Stimulated activated CD8-positive, alpha-beta memory T cell treated with anti-CD3 and anti-CD28 coated beads, Interleukin-12 subunit alpha, Interleukin-12 subunit beta, amount 100 ng/mL, for 4 hours (primary cell): ENCODE data around the gene BHLHA9.
A peak's percentile ranks its signal among the peaks of the same experiment; 100 is the strongest.

Experiments used
- DNase-seq: peaks from one replicate; pipeline ENCODE4 v3.0.0-alpha.2; 2020; ENCODE audit warnings: low read depth

The BHLHA9 gene

DNA sequence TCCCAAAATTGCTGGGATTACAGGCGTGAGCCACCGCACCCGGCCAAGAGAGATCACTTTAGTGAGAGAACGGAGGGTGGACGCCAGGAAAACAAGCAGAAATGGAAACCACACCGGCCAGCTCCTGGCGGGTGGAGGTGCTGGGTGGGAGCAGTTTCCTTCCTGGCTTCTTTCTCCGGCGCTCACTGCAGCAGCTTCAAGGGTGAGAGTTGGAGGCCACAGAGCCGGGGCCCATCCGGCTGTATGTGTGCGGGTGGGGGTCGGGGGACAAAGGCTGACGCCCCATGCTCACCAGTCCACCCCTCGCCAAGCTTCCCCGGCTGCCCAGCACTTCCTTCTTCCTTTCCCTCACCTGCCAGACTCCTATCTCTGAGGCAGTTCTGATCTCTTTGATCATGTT is 13.5 kb upstream of the BHLHA9 start:
- no peak for DNase-seq

DNA sequence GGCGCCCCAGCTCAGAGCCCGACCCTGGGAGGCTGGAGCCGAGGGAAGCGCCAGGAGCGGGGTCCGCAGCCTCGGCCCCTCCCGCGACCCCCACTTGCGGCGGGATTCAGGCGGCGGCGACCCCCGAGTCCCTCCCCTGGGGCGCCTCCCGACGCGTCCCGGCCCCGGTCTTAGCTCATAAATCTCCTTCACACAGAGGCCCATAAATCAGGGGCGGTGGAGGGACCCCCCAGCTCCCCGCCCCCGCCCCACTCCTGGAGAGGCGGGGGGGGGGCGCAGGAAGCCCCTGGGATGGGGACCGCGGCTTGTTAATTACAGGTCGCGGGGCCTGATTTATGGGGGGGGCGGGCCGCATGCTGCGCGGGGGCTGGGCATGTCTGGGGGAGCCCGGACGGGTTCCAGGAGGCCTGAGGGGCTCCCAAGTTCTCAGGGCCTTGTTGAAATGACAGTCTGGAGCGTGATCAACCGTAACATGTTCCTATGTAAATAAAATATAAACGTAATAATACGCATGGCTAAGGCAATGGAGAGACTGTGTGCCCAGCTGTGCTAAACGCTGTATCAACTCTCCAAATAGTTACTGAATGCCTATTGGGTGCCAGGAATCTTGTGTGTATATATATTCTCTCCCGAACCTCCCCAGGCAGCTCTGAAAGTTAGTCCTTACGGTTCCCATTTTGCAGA is 10.0 kb upstream of the BHLHA9 start:
- no peak for DNase-seq

DNA sequence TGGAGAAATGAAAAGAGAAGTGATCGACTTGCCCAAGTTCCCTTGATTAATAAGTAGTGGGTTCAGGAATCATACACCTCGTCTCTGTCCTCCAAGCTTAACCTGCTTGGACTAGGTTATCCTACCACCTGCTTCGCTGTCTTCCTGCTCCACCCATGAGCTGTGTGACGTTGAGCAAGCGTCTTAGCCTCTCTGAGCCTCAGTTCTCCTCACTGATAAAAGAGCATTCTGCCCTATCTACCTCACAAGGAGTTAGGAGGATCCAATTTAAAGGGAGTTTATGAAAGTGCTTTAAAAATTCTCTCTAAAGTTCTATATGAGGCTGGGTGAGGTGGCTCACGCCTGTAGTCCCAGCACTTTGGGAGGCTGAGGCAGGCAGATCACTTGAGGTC is 9.5 kb upstream of the BHLHA9 start:
- DNase-seq, result no peak

DNA sequence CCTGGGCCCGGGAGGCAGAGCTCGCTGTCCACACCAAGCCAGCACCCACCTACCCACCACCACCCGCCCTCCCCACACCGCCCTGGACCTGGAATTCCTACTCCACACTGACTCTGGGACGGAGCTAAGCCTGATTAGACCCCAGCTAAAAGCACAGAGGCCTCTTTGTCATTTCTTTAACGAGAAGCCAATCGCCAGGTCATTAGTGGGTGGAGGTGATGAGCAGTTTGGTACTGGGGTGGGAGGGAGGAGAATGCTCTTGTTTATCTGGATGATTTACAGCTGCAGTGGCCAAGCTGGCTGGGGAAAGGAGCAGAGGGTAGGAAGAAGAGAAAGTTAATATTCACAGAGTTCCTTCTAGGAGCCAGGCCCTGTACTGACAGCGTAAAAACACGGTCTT is 6.0 kb upstream of the BHLHA9 start:
- no peak for DNase-seq

DNA sequence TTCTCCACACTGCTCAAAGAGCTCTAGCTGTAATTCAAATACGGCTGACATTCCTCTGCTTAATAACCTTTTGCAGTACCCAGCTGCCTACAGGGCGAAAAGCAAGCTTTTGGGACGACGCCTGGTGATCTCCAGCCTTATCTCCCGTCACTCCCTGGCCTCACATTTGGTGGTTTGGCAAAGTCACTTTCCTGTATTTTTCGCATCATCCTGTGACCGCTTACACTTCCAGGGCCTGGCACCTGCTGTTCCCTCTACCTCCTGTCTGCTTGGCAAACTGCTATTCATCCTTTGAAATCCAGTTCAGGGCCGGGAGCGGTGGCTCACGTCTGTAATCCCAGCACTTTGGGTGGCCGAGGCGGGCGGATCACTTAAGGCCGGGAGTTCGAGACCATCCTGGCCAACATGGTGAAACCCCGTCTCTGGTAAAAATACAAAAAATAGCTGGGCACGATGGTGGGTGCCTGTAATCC is 2.7 kb upstream of the BHLHA9 start:
- DNase-seq, result no peak

DNA sequence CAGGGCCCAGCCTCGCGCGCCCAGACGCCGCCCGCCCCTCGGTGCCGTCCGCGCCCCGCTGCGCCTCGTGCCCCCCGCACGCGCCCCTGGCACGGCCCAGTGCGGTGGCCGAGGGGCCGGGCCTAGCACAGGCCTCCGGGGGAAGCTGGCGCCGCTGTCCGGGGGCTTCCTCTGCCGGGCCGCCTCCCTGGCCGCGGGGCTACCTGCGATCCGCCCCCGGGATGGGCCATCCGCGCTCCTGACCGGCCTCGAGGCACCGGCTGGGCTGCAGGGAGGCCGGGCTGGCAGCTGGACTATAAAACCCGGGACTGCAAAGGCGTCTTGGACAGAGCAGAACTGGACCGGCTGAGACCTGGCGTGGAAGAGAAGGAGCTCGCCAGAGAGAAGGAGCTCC is 783 bp downstream of the BHLHA9 start:
- no peak for DNase-seq

DNA sequence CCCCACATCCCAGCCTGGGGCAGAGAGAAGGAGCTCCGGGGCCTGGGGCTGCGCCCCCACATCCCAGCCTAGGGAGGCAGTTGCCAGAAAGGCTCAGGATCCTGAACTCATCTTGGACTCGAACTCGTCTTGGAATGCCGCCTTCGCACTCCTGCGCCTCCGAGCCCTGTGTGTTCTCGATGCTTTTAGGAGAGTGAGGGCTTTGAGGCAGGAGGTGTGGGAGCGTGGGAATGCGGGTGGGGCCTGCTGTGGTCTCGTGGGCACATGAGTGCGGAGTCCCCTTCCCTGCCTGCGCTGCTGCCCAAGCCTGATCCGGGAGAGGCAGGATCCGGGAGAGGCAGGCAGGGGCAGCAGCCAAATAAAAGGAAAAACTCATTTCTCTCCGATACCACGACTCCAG is 1.2 kb downstream of the BHLHA9 start:
- no peak for DNase-seq

DNA sequence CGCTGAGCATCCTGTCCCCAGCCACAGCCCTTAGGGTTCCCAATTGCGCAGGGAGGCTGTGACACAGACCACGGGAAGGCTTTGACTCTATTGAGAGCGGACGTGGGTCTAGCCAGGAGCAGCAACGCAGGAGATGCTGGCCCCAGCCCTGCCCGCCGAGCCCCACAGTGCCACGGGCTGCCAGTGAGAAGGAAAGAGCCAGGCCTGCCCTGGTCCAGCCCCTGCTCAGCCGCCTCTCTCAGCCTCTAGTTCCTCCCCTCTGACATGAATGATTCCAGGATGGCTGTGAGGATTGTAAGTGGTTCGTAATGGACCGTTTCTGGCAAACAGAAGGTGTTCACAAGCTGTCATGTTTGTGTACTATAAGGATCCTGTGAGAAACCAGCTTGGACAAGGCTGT is 2.5 kb downstream of the BHLHA9 start:
- no peak for DNase-seq

DNA sequence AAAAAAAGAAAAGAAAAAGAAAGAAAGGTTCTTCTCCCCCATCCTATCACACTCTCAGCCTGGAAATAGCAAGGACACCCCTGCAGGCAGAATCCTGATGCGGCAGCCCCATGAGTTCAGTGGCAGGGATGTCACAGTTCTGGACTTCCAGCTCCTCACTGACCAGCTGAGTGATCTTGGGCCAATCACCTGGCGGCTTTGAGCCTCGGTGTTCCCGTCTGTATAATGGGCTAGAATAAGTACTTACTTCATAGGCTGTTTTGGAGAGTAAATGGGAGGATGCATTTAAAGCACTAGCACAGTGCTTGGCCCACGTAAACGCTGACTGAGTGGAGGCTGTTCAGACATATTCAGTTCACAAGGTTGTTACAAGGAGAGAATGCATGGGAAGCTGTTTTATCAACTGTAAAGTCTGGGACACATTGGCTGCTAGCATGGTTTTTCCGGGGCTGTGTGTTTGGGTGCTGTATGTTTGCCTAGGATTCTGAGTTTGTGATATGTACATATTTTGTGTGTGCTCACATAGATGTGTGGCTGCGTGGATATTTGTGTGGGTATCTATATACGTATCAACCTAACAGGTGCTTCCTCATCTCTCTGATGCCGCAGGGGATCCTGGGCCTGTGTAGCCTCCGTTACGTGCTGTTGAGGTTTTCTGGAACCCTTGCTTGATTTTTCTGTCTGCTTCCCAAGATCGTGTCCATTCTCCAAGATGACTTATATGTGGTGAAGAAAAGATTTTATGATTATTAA is 3.4 kb downstream of the BHLHA9 start:
- DNase-seq, result no peak

DNA sequence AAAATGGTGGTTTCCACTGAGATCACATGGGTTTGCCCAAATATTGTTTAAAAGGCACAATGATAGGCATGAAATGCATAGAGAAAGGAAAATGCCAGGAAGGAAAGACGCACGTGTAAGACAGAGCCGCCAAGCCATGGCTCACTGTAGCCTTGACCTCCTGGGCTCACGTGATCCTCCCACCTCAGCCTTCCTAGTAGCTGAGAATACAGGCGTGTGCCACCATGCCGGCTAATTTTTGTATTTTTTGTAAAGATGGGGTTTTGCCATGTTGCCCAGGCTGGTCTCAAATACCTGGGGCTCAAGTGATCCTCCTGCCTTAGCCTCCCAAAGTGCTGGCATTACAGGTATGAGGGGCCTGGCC is 4.0 kb downstream of the BHLHA9 start:
- no peak for DNase-seq

DNA sequence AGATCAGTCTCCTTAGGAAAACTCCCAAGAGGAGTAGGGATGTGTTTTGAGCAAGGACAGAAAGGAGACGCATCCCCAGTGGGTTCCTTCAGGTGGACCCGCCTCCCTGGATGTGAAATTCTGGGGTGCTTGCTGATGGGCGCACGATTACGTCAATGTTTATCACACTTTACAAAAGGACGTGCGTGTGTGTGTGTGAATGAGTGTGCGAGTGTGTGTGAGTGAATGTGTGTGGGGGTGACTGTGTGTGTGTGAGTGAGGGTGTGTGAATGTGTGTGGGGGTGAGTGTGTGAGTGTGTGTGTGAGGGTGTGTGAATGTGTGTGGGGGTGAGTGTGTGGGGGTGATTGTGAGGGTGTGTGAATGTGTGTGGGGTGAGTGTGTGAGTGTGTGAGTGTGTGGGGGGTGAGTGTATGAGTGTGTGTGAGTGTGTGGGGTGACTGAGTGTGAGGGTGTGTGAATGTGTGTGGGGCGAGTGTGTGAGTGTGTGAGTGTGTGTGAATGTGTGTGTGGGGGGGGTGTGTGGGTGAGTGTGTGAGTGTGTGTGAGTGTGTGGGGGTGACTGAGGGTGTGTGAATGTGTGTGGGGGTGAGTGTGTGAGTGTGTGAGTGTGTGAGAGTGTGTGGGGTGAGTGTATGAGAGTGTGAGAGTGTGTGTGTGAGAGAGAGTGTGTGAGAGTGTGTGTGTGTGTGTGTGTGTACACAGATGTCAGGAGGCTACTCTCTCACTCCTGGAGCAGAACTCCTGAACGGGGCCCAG is 5.1 kb downstream of the BHLHA9 start:
- DNase-seq, result no peak

DNA sequence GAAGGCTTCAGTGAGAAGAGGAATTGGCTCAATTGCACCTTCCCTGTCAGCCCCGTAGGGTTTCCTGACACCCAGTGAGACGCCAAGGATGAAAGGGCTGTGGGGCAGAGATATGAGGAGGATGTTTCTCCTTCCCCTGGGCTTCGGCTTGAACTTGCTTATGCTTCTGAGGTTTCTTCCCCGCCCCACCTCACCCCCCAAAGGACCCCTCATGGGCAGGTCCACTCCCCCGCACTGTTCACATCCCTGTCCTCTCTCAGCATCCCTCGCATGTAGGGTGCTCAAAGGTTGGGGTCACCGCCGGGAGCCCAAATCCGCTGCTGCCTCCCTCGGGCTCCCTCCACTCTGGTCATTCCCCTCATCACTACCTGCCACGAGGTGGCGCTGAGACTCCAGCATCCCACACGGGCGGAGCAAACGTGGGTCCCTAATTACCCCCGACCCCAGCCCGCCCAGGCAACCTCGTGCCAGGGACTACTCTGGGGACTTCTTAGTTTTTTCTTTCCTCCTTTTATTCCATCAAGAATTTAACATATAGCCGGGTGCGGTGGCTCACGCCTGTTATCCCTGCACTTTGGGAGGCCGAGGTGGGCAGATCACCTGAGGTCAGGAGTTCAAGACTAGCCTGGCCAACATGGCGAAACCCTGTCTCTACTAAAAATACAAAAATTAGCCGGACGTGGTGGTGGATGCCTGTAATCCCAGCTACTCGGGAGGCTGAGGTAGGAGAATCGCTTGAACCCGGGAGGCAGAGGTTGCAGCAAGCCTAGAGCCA is 5.9 kb downstream of the BHLHA9 start:
- no peak for DNase-seq

DNA sequence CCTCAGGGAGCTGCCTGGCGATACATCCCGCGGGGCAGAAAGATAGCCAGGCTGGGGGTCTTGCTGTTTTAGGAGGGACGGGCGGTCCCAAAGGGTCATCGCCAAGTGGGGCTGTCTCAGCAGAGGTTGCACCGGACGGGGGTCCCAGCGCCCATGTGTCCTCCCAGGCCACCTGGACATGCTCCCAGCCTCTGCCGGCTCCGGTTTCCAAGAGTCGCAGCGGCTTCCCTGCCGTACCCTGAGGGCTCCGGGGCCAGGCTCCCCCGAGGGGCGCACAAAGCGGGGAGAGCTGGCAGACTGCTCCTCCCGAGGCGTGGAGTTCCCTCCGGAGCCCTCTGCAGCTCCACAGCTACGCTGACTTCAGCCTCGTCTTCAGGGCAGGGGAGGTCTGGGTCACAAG is 10.4 kb downstream of the BHLHA9 start:
- DNase-seq, result no peak

DNA sequence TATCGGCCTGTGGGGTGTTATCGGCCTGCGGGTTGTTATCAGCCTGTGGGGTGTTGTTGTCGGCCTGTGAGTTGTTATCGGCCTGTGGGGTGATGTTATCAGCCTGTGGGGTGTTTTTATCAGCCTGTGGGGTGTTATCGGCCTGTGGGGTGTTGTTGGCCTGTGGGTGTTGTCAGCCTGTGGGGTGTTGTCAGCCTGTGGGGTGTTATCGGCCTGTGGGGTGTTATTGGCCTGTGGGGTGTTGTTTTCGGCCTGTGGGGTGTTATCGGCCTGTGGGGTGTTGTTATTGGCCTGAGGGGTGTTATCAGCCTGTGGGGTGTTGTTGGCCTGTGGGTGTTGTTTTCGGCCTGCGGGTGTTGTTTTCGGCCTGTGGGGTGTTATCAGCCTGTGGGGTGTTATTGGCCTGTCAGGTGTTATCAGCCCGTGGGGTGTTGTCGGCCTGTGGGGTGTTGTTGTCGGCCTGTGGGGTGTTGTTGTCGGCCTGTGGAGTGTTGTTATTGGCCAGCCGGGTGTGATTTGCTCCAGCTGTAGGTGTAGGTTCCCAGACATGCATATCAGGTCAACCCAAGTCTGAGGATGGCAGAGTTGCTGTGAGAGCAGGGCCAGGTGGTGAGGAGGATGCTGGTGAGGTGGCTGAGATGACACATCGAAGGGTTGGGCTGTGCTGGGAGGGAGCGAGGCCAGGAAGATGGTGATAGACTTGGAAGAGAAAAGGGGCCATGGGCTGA is 16.3 kb downstream of the BHLHA9 start:
- no peak for DNase-seq

DNA sequence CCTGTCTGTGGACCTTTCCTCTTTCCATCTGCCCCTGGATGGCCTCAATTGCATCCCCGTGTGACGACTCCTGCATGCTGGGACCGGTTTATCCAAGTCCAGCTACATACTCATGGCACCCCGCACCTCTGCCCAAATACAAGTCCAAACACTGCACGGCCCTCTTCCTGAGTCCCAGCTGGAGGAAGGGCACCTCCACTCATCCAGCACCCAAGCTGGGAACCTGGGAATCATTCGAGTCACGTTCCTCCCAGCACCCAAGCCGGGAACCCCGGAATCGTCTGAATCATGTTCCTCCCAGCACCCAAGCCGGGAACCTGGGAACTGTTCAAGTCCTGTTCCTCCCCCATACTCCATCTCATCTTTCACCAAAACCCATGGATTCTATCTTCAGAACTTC is 19.5 kb downstream of the BHLHA9 start:
- no peak for DNase-seq

DNA sequence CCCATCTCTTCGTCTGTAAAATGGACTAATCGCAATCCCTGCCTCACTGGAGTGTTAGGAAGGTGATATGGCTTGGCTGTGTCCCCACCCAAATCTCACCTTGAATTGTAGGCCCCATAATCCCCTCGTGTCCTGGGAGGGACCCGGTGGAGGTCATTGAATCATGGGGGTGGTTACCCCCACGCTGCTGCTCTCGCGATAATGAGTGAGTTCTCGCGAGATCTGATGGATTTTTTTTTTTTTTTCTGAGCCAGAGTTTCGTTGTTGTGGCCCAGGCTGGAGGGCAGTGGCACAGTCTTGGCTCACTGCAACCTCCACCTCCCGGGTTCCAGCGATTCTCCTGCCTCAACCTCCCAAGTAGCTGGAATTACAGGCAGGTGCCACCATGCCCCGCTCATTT is 20.4 kb downstream of the BHLHA9 start:
- no peak for DNase-seq

DNA sequence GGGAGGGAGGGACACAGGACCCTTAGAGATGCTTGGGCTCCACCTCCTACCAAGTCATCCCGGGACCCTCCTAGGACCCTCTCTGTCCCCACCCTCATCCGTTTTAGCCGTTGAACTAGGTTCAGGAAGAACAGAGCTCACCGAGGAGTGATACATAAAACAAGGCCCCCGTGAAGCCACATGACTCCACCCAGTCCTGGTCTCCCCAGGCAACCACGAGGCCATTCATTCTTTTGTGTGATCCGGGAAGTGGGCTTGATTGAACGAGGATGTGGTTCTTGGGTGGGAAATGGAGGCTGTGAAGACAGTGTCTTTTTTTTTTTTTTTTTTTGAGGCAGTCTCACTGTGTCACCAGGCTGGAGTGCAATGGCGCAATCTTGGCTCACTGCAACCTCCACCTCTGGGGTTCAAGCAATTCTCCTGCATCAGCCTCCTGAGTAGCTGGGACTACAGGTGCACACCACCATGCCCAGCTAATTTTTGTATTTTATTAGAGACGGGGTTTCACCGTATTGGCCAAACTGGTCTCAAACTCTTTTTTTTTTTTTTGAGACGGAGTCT is 24.0 kb downstream of the BHLHA9 start:
- peak; percentile 66 for DNase-seq

DNA sequence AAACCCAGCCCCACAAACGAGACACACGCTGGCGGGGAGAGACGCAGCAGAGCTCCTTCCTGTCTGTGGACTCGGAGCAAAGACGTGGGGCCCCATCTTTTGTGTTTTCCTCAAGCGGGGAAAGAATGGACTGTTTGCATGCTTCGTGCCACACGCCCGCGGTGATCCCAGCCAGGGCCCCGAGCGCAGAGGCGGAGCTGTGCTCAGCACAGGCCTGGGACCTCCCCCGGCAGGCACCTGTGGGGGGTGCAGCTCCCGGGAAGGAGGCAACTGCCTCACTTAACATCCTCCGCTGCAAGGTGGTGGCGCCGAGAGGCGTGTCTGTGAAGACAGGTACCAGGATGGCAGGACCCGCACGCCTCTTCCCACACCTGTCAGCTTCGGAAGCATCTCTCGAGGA is 28.4 kb downstream of the BHLHA9 start:
- peak; percentile 10 for DNase-seq

DNA sequence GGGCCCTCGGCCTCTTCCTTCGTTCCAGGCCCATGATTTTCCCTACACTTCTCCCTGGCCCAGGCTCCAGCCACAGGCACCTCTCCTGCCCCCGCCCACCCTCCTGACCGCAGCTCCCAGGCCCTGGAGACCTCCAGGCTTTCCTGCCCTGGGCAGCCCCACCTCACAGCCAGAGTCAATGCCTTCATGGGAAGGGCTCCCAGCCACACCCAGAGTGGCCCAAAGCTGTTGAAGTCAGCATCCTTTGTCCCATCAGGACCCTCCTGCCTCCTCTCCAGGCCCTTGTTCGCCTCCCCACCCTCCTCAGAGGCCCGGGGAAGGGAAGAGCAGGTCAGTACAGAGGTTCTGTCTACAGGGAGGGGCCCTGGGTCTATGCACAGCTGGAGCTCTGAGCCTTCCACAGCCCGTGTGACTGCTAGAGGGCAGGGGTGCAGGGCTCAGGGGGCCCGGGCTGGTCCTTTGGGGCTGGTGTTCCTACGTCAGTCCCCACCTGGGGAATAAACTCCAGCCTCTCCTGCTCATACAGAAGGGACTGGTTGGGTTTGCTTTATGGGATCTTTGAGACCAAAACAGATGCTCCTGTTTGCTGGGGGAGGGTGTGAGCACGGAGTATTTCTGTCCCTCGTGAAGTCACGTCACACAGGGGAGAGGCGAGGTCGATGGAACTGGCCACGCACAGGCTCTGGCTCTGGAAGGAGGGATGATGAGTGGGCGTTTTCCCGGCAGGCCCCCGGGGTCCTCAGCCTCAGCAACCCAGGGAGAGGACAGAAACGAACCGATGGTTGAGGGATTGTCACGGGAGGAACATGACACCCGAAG is 29.5 kb downstream of the BHLHA9 start:
- DNase-seq, result no peak

DNA sequence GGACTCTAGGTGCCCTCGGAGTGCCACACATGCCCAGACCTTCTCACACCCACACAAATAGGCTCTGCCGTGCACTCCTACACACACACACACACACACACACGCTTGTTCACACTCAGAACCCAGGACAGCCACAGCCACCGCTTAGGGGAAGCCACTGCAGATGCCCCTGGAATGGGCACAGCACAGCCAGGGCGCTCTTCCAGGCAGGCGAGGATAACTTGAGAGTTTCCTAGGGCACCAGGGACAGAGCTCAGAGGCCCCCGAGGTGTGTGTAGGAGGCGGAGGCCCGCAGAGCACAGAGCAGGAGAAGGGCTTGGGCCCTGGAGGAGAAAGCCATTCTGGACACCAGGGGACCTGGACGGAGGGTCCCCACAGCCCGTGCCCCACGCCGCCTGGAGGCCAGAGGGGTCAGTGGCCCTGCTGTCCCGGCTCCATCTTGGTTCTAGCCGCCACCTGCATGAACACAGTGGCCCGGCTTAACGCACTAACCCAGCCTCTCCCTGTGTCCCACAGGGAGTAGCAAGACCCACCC is 30.2 kb downstream of the BHLHA9 start:
- DNase-seq, result no peak
